HL-60 (cell line): ENCODE results near the gene HCRT.

ENCODE experiments used
- DNase-seq, 2 experiments: peaks; one replicate each; pipeline ENCODE4 v3.0.0-alpha.2; 2010 to 2020; ENCODE audit warnings: low read depth in 1 of 2, low spot score in 1 of 2
- H3K27ac ChIP-seq: fragments of 250-450 bp; sonication (Bioruptor Pico); replicated peaks from 2 replicates; pipeline ENCODE4 v1.5.1; 2020; ENCODE audit warnings: mild to moderate bottlenecking, moderate library complexity
- H3K27me3 ChIP-seq: fragments of 250-450 bp; sonication (Bioruptor Pico); 2 replicates; pipeline ENCODE4 v1.5.1; 2021; ENCODE audit warnings: mild to moderate bottlenecking, moderate library complexity; ENCODE audit not compliant: insufficient read depth, poor library complexity, severe bottlenecking
- H3K4me3 ChIP-seq: replicated peaks from 2 replicates; pipeline ENCODE4 v1.5.1; 2011; ENCODE audit warnings: mild to moderate bottlenecking, control low read depth, low read length; ENCODE audit not compliant: insufficient read depth
- GABPA ChIP-seq: IDR thresholded peaks from 2 replicates; pipeline ENCODE4 v1.6.1; 2012; ENCODE audit warnings: low read depth
- POLR2AphosphoS5 ChIP-seq: IDR thresholded peaks from 2 replicates; pipeline ENCODE4 v1.6.1; 2012; ENCODE audit warnings: low read depth
- SPI1 ChIP-seq: IDR thresholded peaks from 2 replicates; pipeline ENCODE4 v1.6.1; 2012; ENCODE audit warnings: low read depth, mild to moderate bottlenecking, borderline replicate concordance
- long read RNA-seq: library from polyadenylated mRNA; unstranded; transcript quantifications from one replicate; pipeline ENCODE4 v2.0.0, GENCODE V29; 2020
- TF ChIP-seq, protein P1 (sequence below): IDR thresholded peaks from one replicate; pipeline ENCODE4 v1.5.1; 2011; ENCODE audit warnings: low read length, control low read depth, inconsistent platforms; ENCODE audit not compliant: insufficient read depth
- TF ChIP-seq, protein P2 (sequence below): IDR thresholded peaks from 2 replicates; pipeline ENCODE4 v1.6.1; 2012; ENCODE audit warnings: low read depth; ENCODE audit not compliant: insufficient replicate concordance

Gene HCRT, protein sequence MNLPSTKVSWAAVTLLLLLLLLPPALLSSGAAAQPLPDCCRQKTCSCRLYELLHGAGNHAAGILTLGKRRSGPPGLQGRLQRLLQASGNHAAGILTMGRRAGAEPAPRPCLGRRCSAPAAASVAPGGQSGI
- long read RNA-seq, partial matches to known transcripts, result 0 of 5 reads
- long read RNA-seq, other reads (novel, unspliced or antisense), result 5 of 5 reads

DNA sequence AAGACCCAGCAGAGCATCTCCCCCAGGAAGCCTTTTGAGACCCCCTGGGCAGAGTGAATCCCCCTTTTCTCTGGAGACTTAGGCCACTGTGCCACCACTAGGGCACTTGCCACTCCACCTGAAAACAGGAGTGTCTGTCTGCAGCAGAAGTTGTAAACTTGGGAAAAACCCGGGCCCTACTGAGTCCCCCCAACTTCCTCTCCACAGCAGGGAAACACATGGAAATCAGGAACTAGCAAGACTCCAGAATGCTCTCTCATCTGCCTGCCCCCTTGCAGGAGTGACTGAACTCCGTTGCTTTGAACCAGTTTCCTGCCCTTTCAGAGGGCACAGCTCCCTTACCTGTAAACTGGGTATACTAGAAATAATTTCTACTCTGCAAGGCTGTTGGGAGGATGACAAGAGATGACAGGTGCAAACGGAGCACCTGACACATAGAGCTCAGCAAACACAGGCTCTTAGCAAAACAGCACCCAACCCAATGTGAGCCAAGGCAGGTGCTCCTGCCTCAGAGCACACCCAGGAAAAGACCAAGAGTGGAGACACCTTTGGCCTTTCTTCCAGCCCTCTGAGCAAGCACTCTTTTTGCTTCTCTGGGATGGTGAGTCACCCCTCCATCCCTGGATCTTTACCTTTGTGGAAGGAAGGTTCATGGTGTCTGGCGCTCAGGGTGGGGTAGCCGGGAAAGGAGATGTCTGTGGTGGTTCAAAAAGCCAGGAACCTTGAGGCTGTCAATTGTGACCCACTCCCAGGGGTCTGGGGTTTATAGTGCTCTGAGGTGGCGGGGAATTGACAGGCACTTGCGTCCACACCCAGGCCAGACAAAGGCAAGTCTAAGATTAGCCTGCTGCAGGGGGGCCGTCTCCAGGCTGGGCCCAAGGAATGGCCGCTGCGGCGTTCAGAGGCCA, at the start of gene HCRT:
Gene HCRT, minus strand, starts transcription at position 740 of the 908 bp plus-strand sequence. Its CDS starts 87 bp downstream, at position 653.
- Histone ChIP-seq H3K27me3 (no peaks in the 10 kb centered on the region), H3K27ac (peak within 1 kb of the TSS; percentile 31), H3K4me3 (no peak within 1 kb of the TSS; the same call in 1 of the 2 replicates)
- TF ChIP-seq, protein P1, sequence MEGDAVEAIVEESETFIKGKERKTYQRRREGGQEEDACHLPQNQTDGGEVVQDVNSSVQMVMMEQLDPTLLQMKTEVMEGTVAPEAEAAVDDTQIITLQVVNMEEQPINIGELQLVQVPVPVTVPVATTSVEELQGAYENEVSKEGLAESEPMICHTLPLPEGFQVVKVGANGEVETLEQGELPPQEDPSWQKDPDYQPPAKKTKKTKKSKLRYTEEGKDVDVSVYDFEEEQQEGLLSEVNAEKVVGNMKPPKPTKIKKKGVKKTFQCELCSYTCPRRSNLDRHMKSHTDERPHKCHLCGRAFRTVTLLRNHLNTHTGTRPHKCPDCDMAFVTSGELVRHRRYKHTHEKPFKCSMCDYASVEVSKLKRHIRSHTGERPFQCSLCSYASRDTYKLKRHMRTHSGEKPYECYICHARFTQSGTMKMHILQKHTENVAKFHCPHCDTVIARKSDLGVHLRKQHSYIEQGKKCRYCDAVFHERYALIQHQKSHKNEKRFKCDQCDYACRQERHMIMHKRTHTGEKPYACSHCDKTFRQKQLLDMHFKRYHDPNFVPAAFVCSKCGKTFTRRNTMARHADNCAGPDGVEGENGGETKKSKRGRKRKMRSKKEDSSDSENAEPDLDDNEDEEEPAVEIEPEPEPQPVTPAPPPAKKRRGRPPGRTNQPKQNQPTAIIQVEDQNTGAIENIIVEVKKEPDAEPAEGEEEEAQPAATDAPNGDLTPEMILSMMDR, result no peak
- TF ChIP-seq SPI1, result peak; percentile 22; the same call in 1 of the 2 replicates
- TF ChIP-seq POLR2AphosphoS5, result no peak
- TF ChIP-seq, protein P2, sequence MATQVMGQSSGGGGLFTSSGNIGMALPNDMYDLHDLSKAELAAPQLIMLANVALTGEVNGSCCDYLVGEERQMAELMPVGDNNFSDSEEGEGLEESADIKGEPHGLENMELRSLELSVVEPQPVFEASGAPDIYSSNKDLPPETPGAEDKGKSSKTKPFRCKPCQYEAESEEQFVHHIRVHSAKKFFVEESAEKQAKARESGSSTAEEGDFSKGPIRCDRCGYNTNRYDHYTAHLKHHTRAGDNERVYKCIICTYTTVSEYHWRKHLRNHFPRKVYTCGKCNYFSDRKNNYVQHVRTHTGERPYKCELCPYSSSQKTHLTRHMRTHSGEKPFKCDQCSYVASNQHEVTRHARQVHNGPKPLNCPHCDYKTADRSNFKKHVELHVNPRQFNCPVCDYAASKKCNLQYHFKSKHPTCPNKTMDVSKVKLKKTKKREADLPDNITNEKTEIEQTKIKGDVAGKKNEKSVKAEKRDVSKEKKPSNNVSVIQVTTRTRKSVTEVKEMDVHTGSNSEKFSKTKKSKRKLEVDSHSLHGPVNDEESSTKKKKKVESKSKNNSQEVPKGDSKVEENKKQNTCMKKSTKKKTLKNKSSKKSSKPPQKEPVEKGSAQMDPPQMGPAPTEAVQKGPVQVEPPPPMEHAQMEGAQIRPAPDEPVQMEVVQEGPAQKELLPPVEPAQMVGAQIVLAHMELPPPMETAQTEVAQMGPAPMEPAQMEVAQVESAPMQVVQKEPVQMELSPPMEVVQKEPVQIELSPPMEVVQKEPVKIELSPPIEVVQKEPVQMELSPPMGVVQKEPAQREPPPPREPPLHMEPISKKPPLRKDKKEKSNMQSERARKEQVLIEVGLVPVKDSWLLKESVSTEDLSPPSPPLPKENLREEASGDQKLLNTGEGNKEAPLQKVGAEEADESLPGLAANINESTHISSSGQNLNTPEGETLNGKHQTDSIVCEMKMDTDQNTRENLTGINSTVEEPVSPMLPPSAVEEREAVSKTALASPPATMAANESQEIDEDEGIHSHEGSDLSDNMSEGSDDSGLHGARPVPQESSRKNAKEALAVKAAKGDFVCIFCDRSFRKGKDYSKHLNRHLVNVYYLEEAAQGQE, result no peak
- no peak for TF ChIP-seq GABPA
- peak in 1 of 2 experiments; percentile 25 for DNase-seq

DNA sequence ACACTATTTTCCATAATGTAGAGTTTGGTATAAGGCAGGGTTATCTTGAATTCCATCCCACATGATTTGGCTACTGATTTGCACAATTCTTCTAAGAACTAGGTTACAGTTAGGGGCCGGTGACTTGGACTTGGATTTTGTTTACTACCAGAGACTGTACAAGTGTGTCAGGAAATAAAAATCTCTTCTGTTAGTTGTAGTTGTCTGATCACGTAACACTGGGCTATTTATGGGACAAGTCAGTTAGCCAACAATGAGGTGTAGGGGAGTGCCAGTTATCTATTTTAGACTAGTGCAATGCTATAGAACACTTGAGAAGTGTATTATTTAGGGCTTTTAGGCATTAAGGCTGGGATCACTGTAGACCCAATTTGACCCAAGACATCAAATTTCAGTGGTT, 48.7 kb upstream of the HCRT start:
- H3K27ac ChIP-seq, result no peak overlapping the region
- no peaks in the 10 kb centered on the region for H3K27me3 ChIP-seq
- H3K4me3 ChIP-seq, result no peak overlapping the region
- no peak for DNase-seq
- TF ChIP-seq POLR2AphosphoS5 (no peak), GABPA (no peak), SPI1 (no peak)
- TF ChIP-seq, protein P2, result no peak
- TF ChIP-seq, protein P1, result no peak

DNA sequence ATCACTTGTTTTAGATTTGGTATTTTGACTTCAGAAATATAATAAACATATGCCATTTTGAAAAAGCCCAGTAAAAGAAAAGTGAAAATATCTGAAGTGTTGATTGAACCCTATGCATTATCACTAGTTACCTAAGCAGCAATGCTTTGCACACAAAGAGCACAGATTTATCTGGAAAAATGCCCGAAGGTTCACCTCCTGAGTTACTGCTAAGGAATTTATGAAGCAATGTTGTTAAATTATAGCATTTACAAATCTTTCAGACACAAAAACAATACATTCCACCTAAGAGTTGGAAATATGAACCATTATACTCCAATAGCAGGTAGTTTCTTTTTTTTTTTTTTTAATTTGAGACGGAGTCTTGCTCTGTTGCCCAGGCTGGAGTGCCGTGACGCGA, 47.9 kb upstream of the HCRT start:
- Histone ChIP-seq H3K27me3 (no peaks in the 10 kb centered on the region), H3K27ac (no peak overlapping the region), H3K4me3 (no peak overlapping the region)
- no peak for DNase-seq
- TF ChIP-seq, protein P1, result no peak
- TF ChIP-seq, protein P2, result no peak
- no peak for TF ChIP-seq GABPA
- no peak for TF ChIP-seq SPI1
- no peak for TF ChIP-seq POLR2AphosphoS5
